ENCODE data around the gene PNMA6F.

The PNMA6F gene

GRCh38 chrX:153312041-153312440 lies 9.5 kb downstream of the PNMA6F start:
- Histone ChIP-seq H3K4me3 (ENCODE audit: low read depth in 1 of 2, low read length in 1 of 2) (no peak overlapping the region), H3K27ac (no peak overlapping the region), H3K9me3 (no peaks in the 10 kb centered on the region), H3K4me1 (ENCODE audit: control insufficient read depth in 1 of 2, insufficient read depth in 1 of 2, low read depth in 1 of 2, low read length in 1 of 2) (no peaks in the 10 kb centered on the region), H3K36me3 (no peaks in the 10 kb centered on the region), H3K27me3 (no peaks in the 10 kb centered on the region)
- no peak for TF ChIP-seq CTCF (IDR thresholded peaks at IDR 0.05)

GRCh38 chrX:153310901-153311300 lies 10.7 kb downstream of the PNMA6F start:
- Histone ChIP-seq H3K27ac (no peak overlapping the region), H3K9me3 (no peaks in the 10 kb centered on the region), H3K27me3 (no peaks in the 10 kb centered on the region), H3K4me1 (ENCODE audit: control insufficient read depth in 1 of 2, insufficient read depth in 1 of 2, low read depth in 1 of 2, low read length in 1 of 2) (no peaks in the 10 kb centered on the region), H3K4me3 (ENCODE audit: low read depth in 1 of 2, low read length in 1 of 2) (no peak overlapping the region), H3K36me3 (no peaks in the 10 kb centered on the region)
- TF ChIP-seq CTCF (IDR thresholded peaks at IDR 0.05), result no peak

- TF ChIP-seq CTCF (IDR thresholded peaks at IDR 0.05), result no peak
- Histone ChIP-seq H3K4me3 (ENCODE audit: low read depth in 1 of 2, low read length in 1 of 2) (no peak overlapping the region), H3K36me3 (no peaks in the 10 kb centered on the region), H3K9me3 (no peaks in the 10 kb centered on the region), H3K27me3 (peaks cover 12% of the 10 kb centered on the region), H3K4me1 (ENCODE audit: control insufficient read depth in 1 of 2, insufficient read depth in 1 of 2, low read depth in 1 of 2, low read length in 1 of 2) (no peaks in the 10 kb centered on the region), H3K27ac (no peak overlapping the region)
Measured at GRCh38 chrX:153307276-153308178, 14.0 kb downstream of the PNMA6F start.

- H3K9me3 ChIP-seq, result no peaks in the 10 kb centered on the region
- no peak for TF ChIP-seq CTCF (IDR thresholded peaks at IDR 0.05)
- no peak overlapping the region for H3K27ac ChIP-seq
- H3K36me3 ChIP-seq, result no peaks in the 10 kb centered on the region
- no peak overlapping the region for H3K4me3 ChIP-seq (ENCODE audit: low read depth in 1 of 2, low read length in 1 of 2)
- H3K27me3 ChIP-seq, result peaks cover 12% of the 10 kb centered on the region
- H3K4me1 ChIP-seq (ENCODE audit: control insufficient read depth in 1 of 2, insufficient read depth in 1 of 2, low read depth in 1 of 2, low read length in 1 of 2), result no peaks in the 10 kb centered on the region
Measured at GRCh38 chrX:153306527-153307115, 14.9 kb downstream of the PNMA6F start.

GRCh38 chrX:153305972-153306371 lies 15.6 kb downstream of the PNMA6F start:
- no peaks in the 10 kb centered on the region for H3K9me3 ChIP-seq
- no peaks in the 10 kb centered on the region for H3K4me1 ChIP-seq (ENCODE audit: control insufficient read depth in 1 of 2, insufficient read depth in 1 of 2, low read depth in 1 of 2, low read length in 1 of 2)
- H3K27me3 ChIP-seq, result peaks cover 12% of the 10 kb centered on the region
- H3K4me3 ChIP-seq (ENCODE audit: low read depth in 1 of 2, low read length in 1 of 2), result no peak overlapping the region
- no peaks in the 10 kb centered on the region for H3K36me3 ChIP-seq
- TF ChIP-seq CTCF (IDR thresholded peaks at IDR 0.05), result no peak
- no peak overlapping the region for H3K27ac ChIP-seq

Data from neutrophil (primary cell).